Sciatic nerve (tissue), 2 donors: ENCODE results near the gene TMEM63C. TPM values are rescaled to one million over a fixed set of nuclear protein-coding genes. Genes with fewer than 3 reads are reported as not detected.

ENCODE experiments used
- ATAC-seq: fragments of 200-7000 bp; cut with Tn5 transposase; one replicate; pipeline ENCODE4 v1.9.1; 2020; ENCODE audit warnings: mild to moderate bottlenecking, moderate library complexity
- DNase-seq: peaks from one replicate; pipeline ENCODE4 v3.0.0-alpha.2; 2020; ENCODE audit warnings: low spot score
- intact Hi-C: fragments of 100-400 bp; cut with DNase I; formaldehyde crosslinking; loops from one replicate; pipeline ENCODE4 v1.14.2; 2022
- total RNA-seq: library from RNA; stranded (reverse); fragmentation: NEBNext Ultra II Directional; extraction: Animal tissue kit (Norgen Biotek cat#: 25700); gene quantifications from one replicate; pipeline ENCODE4 v1.2.1, GENCODE V29; 2021
- donor health status: DM: no; HTN: no; CAD: no.
- donor health status: DM: no; HTN: no; CAD: no.

The TMEM63C gene, protein sequence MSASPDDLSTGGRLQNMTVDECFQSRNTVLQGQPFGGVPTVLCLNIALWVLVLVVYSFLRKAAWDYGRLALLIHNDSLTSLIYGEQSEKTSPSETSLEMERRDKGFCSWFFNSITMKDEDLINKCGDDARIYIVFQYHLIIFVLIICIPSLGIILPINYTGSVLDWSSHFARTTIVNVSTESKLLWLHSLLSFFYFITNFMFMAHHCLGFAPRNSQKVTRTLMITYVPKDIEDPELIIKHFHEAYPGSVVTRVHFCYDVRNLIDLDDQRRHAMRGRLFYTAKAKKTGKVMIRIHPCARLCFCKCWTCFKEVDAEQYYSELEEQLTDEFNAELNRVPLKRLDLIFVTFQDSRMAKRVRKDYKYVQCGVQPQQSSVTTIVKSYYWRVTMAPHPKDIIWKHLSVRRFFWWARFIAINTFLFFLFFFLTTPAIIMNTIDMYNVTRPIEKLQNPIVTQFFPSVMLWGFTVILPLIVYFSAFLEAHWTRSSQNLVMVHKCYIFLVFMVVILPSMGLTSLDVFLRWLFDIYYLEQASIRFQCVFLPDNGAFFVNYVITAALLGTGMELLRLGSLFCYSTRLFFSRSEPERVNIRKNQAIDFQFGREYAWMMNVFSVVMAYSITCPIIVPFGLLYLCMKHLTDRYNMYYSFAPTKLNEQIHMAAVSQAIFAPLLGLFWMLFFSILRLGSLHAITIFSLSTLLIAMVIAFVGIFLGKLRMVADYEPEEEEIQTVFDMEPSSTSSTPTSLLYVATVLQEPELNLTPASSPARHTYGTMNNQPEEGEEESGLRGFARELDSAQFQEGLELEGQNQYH
- not detected for total RNA-seq

- DNase-seq: no peak
- no peak for ATAC-seq
- intact Hi-C loops: no loop called here
Measured at GRCh38 chr14:77181603-77182437, at the start of gene TMEM63C. TMEM63C (plus strand) TSS chr14:77181798; CDS start chr14:77218814, 37,016 bp downstream.

DNA sequence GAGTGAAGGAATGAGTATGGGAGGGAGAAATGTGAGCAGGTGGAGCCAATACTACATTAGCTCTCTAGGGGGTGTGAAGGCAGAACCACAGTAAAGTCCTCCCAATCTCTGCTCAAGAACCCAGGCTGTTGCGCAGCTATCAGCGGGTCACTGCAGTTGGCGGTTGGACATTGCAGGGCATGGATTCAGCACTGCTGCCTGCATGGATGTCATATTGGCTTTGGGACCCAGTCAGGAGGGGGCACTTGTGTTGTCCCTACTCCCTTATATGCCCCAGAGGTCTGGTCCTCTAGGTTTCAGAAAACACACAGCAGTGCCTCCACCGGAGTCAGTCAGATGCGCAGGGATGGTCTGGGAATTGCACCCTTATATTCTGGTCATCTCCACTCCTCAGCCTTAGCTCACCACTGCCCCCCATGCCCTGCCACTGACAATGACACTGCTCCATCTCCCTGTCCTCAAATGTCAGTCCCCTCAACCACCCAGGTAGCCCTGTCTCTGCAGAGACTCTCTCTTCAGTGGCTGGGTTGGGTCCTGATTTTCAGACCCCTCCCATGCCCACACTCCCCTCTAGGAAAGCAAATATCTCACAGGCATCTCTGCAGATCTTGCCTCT, 49.6 kb upstream of the TMEM63C start:
- intact Hi-C loops: no loop called here
- ATAC-seq (no peak), DNase-seq (no peak)

DNA sequence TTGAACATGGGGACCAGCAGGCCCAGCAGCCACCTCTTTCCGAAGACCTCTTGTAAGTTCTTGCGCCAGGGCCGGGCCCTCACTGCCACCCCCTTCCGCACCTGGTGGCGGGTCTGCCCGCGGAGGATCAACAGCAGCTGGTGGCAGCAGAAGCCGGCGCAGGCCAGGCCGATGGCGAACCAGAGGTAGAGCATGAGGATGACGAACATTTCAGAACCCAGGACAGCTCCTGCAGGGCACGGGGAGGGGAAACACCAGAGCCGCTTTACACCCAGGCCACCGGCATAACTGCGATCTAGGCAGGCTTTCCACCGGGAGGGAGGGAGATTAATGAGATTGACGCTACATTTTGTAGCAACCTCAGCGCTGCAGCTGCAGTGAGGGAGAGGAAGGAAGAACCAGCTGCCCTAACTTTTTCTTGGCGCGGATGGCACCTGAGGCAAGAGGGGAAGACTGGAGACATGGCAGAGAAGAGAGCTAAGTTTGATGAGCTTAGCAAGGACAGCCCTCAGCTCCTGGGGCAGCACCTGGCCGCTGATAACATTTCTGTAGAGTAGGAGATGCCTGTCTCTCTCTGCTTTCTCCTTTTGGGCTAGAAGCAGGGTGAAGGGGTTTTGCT, 47.8 kb upstream of the TMEM63C start:
- ATAC-seq: peak; percentile 71
- peak; percentile 32 for DNase-seq
- intact Hi-C loops: no loop called here

DNA sequence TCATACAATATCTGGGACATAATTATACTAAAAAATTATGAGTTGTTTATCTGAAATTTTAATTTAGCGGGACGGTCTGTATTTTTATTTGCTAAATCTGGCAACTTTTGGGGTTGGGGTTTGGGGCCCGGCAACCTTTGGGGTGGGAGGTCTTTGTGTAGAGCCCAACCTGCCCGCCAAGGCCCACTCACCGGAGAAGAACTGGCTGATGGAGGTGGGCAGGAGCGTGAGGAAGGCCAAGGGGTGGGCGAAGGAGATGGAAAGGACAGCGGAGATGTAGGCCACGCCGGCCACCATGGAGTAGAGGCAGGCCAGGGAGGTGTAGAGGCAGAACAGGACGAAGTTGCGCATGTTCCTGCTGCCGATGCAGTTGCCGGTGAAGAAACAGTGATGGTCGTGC, 42.6 kb upstream of the TMEM63C start:
- no peak for ATAC-seq
- intact Hi-C loops: no loop called here
- no peak for DNase-seq

GRCh38 chr14:77139540-77140358, 41.8 kb upstream of the TMEM63C start:
- ATAC-seq (no peak), DNase-seq (peak; percentile 55)
- intact Hi-C loops: no loop called here

GRCh38 chr14:77140359-77141213, 41.0 kb upstream of the TMEM63C start:
- no peak for ATAC-seq
- DNase-seq: no peak
- intact Hi-C loops: no loop called here

- ATAC-seq (no peak), DNase-seq (no peak)
- intact Hi-C loops: no loop called here
Measured at GRCh38 chr14:77141214-77142004, 40.2 kb upstream of the TMEM63C start, which contains the start of gene ZDHHC22. ZDHHC22 (minus strand) TSS chr14:77141791; CDS start chr14:77139738, 2,053 bp downstream.

DNA sequence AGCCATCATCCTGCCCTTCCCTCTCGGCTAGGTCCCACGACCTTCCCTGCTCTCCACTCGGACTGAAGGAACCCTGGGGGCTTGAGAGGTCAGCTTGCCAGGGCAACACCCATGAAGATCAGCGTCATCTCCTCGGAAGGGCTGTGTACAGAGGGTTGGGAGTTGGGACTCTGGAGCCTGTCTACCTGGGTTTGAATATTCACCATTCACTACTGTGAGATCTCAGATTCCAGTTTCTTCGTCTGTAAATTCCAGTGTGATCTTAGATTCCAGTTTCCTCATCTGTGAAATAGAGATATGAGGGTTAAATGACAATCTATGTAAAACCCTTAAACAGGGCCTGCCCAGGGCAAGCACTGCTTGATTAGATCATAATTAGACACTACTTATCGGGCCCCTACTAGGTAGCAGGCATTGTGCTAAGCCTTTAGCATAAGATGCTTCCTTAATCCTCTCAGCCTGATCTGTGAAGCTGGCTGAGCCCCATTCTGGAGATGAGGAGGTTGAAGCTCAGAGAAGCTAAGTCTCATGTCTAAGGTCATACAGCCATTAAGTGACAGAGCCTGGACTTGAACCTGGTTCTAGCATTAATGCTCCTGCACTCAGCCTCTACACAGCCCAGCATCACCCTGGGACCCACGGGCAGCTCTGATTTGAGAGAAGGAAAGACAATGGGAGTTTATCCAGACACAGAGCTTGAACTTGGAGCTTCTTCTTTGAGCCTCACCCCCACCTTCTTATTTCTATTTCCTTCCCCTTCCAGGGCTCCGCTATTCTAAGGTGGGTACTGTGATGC, 39.4 kb upstream of the TMEM63C start:
- ATAC-seq: no peak
- intact Hi-C loops: no loop called here
- no peak for DNase-seq

GRCh38 chr14:77143071-77143470, 38.5 kb upstream of the TMEM63C start:
- intact Hi-C loops: no loop called here
- no peak for DNase-seq
- ATAC-seq: no peak

DNA sequence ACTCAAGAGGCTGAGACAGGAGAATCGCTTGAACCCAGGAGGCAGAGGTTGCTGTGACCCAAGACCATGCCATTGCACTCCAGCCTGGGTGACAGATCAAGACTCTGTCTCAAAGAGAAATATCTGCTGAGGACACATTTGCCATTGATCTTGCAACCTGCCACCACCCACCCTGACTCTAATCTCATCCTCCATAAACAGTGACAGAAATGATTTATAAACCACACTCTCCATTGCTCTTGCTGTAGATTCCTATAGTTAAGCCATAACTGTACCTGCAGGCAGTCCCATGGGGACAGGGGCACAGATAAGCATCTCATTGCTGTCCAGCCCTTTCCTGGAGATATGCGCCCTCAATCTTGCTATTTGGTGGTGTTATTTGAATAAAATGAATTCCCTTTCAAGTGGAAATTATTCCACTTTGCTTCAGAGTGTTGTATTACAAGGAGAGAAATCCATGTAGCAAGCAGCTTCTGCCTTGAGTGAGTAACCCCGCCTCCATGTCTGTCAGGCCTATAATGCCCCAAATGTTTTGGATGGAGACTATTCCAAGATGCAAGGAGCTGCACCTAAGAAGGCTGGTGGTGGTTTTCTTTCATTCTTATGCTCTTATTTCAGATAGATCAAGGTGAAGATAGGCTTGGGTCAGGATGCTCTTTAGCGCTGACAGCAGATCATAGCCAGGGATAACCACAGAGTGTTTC, 37.0 kb upstream of the TMEM63C start:
- DNase-seq (no peak), ATAC-seq (no peak)
- intact Hi-C loops: no loop called here

DNA sequence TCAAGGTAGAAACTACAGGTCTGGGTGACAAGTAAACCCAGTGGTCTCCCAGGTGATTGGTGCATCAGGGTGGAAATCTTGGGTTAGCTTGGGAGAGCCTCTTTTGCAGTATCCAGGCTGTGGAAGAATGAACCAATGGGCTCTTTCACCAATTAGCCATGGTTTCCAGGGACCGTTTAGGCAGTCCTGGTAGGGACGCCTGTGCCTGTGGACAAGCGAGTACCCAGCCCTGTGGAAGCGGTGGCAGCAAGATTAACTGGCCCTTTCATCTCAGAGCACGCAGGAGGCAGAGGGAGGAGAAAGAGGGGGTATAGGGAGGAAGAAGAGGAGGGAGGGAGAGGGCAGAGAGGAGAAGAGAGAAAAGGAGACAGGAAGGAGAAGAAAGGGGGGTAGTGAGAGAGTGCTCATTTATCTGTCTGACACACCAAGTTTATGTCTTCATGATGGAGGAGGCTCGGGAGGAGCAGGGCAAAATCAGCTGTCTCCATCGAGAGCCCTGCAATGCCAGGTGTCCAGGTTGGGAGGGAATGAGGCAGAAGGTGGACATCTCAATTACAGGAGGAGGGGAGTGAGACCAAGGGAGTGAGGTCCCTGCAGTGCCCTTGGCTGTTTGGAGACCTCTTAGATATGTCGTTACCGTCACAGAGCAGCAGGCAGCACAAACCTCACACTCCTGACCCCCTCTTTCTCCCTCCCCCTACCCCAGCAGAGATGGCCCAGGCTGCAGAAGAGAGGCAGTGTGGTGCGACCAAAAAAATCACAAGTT, 35.4 kb upstream of the TMEM63C start:
- DNase-seq (no peak), ATAC-seq (no peak)
- intact Hi-C loops: no loop called here

GRCh38 chr14:77148510-77149231, 32.9 kb upstream of the TMEM63C start:
- DNase-seq: no peak

GRCh38 chr14:77151245-77151644, 30.4 kb upstream of the TMEM63C start:
- no peak for ATAC-seq

More at GRCh38 chr14:77148510-77149231, 32.9 kb upstream of the TMEM63C start:
- ATAC-seq: no peak
- intact Hi-C loops: no loop called here

More at GRCh38 chr14:77151245-77151644, 30.4 kb upstream of the TMEM63C start:
- intact Hi-C loops: no loop called here
- no peak for DNase-seq
